GM21390 (cell line): ENCODE results near the gene PEX14.

Experiments used
- ATAC-seq: cut with Tn5 transposase; IDR thresholded peaks from one replicate; pipeline ENCODE4 v1.9.1; 2021; ENCODE audit not compliant: unreplicated experiment

PEX14 gene

GRCh38 chr1:10539411-10540043 lies 64.8 kb downstream of the PEX14 start:
- ATAC-seq, result no peak

GRCh38 chr1:10540277-10541005 lies 65.7 kb downstream of the PEX14 start:
- no peak for ATAC-seq

GRCh38 chr1:10541286-10541685 lies 66.5 kb downstream of the PEX14 start:
- ATAC-seq, result no peak

- no peak for ATAC-seq
Observed at GRCh38 chr1:10544239-10544638, 69.5 kb downstream of the PEX14 start.

- ATAC-seq, result no peak
Observed at GRCh38 chr1:10546896-10547295, 72.1 kb downstream of the PEX14 start.

GRCh38 chr1:10549904-10550664 lies 75.3 kb downstream of the PEX14 start:
- no peak for ATAC-seq

GRCh38 chr1:10553118-10553517 lies 78.4 kb downstream of the PEX14 start:
- no peak for ATAC-seq

- no peak for ATAC-seq
Observed at GRCh38 chr1:10555635-10556429, 81.1 kb downstream of the PEX14 start.

- ATAC-seq, result no peak
Observed at GRCh38 chr1:10556430-10557005, 81.8 kb downstream of the PEX14 start.

- no peak for ATAC-seq
Observed at GRCh38 chr1:10557714-10558113, 83.0 kb downstream of the PEX14 start.

GRCh38 chr1:10559386-10559785 lies 84.6 kb downstream of the PEX14 start:
- ATAC-seq, result no peak

GRCh38 chr1:10561497-10561896 lies 86.7 kb downstream of the PEX14 start:
- ATAC-seq, result no peak

- ATAC-seq, result no peak
Observed at GRCh38 chr1:10561955-10562354, 87.2 kb downstream of the PEX14 start.

GRCh38 chr1:10564063-10564462 lies 89.3 kb downstream of the PEX14 start:
- ATAC-seq, result no peak

- ATAC-seq, result no peak
Observed at GRCh38 chr1:10569531-10569930, 94.8 kb downstream of the PEX14 start.

GRCh38 chr1:10575616-10576015 lies 100.9 kb downstream of the PEX14 start:
- ATAC-seq, result no peak

- ATAC-seq, result no peak
Observed at GRCh38 chr1:10578070-10578469, 103.3 kb downstream of the PEX14 start.

GRCh38 chr1:10583641-10584040 lies 108.9 kb downstream of the PEX14 start:
- no peak for ATAC-seq

GRCh38 chr1:10585242-10585641 lies 110.5 kb downstream of the PEX14 start:
- ATAC-seq, result no peak

- ATAC-seq, result no peak
Observed at GRCh38 chr1:10586125-10586524, 111.4 kb downstream of the PEX14 start.

GRCh38 chr1:10588640-10589039 lies 113.9 kb downstream of the PEX14 start:
- no peak for ATAC-seq
